ENCODE data around the gene EBLN1.

EBLN1 gene

DNA sequence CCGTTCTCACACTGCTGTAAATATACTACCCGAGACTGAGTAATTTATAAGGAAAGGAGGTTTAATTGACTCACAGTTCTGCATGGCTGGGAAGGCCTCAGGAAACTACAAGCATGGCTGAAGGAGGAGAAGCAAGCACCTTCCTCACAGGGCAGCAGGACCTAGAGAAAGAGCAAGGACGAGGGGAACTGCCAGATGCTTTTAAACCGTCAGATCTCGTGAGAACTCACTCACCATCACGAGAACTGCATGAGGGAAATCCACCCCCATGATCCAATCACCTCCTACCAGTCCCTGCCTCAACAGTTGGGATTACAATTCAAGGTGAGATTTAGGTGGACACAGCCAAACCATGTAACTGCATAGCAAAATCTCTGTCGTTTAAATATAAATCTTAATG lies at the start of gene EBLN1:
Gene EBLN1 (minus strand): TSS at position 174 of the 400 bp plus-strand sequence. CDS start 8,032 bp downstream, outside the sequence.
- in situ Hi-C loops (cut with HindIII; ENCODE audit: low sequenced_read_pairs) = no loop called here

DNA sequence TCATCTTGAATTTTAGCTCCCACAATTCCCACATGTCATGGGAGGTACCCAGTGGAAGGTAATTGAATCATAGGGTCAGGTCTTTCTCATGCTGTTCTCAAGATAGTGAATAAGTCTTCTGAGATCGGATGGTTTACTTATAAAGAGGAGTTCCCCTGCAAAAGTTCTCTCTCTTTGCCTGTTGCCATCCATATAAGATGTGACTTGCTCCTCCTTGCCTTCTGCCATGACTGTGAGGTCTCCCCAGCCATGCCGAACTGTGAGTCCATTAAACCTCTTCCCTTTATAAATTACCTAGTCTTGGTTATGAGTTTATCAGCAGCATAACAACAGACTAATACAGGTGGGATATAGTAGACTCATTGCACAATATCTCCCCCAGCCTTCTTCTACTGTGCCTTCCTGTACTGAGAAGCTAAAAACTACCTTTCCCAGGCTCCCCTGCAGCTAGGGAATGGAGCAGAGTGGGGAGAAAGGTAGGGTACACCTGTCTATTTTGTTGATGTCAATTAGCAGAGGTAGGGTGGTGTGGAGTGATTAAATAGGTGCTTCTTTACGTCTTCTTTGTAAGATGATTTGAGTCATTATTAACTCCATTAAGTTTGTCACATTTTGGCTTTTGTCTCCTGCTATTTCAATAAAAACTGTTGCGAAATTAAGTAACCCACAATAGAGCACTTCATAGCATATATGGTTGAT lies 48.2 kb upstream of the EBLN1 start:
- in situ Hi-C loops (cut with HindIII; ENCODE audit: low sequenced_read_pairs) = no loop called here

DNA sequence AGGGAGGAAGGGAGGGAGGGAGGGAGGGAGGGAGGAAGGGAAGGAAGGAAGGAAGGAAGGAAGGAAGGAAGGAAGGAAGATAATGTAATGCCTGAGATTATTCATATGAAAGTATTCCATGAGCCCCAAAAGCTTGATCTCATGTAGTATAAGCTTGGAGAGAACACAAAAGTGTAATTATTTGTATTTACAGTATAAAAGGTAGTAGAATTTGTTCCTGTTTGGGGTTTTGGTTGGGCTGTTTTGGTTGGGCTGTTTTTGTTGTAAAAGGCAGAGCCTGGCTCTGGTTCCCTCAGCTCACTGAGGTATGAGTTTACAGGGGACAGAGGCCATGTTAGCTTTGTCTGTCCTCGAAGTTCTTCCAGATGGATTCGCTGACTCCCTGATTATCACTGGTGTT lies 45.3 kb upstream of the EBLN1 start:
- in situ Hi-C loops (cut with HindIII; ENCODE audit: low sequenced_read_pairs) = no loop called here

DNA sequence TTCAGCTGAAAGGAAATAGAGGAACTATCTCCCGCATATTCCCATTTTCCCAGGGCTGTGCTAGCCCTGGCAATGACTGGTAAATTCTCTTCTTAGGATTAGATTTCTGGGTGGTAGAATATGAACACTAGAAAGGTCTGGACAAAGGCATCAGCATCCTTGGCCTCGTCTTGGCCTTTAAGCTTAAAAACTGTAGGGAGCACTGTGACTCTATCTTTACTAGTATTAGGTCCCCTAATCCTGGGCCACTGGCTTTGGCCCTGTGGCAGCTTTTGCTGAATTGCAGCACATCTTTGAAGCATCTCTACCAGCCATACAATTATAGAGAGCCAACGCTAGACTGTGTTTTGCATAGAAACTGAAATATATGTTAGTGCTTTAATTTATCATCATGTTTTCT lies 41.5 kb upstream of the EBLN1 start:
- in situ Hi-C loops (cut with HindIII; ENCODE audit: low sequenced_read_pairs) = no loop called here

DNA sequence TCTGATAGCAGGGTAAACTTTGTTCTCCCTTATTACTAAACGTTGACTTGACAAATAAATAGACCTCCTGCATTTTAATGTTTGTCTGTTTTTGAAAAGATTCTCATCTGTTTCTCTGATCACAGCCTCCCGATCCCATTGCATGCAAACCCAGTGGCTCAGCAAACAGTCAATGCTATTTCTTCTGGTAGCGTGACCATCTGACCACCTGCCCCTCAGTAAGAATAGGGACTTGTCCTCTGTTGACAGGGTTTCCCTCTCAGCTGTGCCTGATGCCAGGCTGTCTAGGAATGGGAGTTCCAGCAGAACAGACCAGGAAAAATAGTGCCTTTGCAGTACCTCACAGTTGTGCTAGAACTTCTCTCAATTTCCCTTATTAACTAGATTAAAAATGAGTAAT lies 40.7 kb upstream of the EBLN1 start:
- in situ Hi-C loops (cut with HindIII; ENCODE audit: low sequenced_read_pairs) = no loop called here

DNA sequence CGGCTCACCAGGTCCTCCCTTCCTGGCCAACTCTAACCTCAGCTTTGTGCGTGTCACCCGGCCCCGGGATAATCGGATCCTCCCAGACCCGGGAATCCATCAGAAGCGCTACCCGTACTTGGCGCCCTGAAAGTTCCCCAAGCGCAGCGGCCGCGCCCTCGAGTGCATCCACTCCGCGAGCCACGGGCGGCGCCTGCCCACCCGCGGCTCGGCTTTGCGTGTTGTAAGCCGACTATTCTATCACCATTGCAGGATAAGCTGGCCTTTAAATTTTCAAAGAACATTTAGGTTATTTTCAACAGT lies 35.7 kb upstream of the EBLN1 start:
- in situ Hi-C loops (cut with HindIII; ENCODE audit: low sequenced_read_pairs) = no loop called here

DNA sequence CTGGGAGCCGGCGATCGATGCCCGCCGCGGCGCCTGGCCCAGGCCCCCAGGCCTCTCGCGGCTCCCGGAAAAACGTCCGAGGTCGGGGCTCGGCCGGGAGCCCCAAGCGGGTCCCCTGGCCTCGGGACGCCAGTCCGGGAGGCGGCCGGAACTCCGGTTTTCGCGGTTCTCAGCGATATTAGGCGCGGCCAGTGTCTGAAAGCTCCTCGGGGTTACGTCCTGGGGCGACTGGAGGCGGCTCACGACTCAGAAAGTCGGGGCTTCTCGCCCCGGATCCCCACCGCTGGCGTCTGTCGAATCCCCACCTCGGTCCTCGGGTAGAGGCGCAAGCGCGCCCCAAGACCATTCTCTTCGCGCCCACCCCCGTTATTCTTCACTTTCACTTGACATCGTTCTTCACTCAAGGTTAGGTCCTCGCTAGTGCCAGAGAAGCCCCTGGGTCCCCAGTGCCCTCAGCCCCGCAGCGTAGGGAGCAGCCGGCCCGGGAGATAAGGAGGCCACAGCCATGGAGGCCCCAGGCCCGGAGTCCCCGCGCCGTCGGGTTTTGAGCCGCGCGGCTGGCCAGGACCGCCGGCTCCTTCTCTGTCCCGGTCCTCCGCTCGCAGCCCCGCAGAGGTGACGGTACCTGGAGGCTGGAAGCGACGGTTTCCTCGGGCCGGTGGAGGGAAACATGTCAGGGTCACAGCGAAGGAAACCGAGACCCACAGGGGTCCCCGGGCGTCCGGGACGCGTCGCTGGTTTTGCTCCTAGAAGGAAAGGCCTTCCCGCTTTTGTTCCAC lies 35.2 kb upstream of the EBLN1 start:
- in situ Hi-C loops (cut with HindIII; ENCODE audit: low sequenced_read_pairs) = no loop called here

DNA sequence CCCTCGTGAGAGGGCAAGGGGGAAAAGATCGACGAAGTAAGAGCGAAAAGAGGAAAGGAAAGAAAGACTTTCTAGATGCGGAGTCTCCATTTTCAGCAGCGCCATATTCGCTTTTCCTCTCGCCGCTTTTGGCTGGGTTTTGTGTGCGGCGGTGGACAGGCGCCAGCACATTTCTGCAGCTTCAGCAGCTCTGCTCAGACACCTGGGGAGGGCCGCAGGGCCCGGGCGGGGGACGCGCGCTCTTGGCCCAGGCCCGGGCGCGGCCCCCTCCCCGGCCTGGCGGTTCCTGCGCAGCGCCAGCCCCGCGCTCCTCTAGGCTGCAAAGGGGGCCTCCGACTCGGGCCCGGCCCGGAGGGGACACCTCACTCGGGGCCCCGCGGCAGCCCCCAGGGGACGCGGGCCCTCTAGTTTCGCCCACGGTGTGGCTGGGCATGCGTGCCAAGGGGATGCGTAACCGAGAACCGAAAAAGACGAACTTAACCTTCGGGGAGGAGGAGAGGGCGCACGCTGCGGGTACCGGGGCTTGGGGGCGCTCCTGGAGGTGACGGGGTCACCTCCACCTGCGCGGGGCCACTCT lies 34.5 kb upstream of the EBLN1 start:
- in situ Hi-C loops (cut with HindIII; ENCODE audit: low sequenced_read_pairs) = no loop called here

DNA sequence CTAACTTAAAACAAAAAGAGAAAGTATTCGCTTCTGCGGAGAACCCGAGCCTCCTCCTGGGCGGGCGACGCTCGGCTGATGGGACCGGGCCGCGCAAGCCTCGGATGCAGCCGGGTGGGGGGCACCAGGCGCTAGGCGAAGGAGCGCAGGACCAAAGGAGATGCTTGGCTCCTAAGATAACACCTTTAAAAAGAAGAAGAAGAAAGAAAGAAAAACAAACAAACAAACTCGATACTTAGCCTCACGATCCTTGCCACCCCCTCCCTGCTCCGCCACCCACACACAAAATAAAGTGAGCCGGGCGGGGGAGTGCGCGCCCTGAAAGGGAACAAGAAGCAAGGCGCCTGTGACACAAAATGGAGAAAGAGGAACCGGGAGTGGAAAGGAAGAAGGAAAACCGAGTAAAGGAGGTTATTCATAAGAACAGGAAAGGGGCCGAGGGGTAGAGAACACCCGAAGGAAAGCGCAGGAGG lies 34.0 kb upstream of the EBLN1 start:
- in situ Hi-C loops (cut with HindIII; ENCODE audit: low sequenced_read_pairs) = no loop called here

DNA sequence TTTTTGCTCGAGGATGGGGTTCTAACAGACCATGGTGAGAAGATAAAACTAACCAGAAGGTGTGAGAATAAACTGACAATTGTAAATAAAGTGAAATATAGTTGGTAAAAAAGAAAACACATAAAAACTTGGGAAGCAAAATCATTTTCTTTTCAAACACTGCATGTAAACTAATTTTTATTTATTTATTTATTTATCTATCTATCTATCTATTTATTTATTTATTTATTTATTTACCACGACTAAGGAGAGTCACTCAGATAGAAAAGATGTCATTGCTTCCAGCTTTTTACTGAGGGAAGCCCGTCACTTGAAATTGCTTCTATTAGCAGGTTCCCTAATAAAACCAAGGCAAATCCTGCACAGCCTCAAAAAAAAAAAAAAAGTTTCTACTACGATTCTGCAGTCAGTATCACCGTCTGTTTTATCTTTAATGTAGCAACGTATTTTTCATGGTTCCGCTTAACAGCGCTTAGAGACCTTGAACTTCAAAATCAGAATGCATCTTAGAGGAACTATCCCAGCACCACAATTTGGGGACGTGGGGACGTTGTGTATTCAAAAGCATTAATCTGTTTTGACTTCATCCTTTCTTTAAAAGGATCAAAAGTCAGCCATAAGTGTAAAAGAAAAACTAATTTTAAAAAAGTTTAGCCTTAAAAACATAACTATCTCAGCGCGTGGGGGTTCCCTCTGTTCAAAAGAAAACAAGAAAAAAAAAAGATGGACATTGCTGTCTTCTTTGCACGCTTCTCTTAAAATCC lies 33.3 kb upstream of the EBLN1 start:
- in situ Hi-C loops (cut with HindIII; ENCODE audit: low sequenced_read_pairs) = no loop called here

DNA sequence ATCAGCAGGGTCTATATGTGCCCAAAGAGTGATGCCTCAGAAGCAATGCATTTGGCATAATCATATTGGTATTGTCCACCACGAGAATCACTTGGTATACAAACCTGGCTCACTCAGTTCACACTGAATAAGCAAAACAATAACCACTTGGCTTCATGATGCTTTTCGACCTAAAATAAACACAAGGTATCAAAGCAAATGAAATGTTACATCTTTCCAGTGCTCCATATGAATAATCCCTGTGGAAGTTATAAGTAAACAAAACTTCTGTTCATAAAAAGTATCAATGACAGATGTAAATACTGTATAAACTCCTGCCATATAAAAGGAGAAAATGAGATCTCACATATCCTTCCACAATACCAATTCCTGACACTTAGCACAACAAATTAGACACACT lies 29.8 kb upstream of the EBLN1 start:
- in situ Hi-C loops (cut with HindIII; ENCODE audit: low sequenced_read_pairs) = no loop called here

DNA sequence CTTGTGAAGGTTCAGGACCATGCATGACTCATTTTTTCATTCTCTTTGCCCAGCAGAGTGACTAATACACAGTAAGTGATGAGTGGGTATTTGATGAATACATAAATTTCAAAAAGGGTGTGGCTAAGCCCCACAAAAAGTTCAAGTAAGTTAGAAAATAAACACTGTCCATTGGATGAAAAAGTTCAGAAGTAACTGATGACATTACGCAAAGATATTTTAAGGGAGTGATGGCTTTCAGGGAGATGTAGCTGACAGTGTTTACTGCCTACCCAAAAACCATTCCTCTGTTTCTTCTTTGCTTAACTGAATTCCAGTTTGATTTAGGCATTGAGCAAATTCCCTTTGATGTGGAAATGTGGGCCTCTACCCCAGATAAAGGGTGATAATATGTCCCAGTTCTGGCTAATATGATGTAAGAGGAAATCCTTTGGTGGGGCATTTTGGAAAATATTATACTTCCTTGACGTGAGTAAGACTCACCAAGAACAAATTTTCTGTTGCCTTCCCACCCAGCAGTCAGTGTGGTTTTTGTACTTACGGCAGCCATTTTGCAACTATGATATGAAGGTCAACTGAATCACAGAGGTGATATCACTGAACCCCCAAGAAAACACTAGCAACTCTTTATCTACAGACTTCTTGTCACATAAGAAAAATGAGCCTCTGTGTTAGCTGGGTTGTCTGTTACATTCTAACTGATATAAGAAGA lies 29.0 kb upstream of the EBLN1 start:
- in situ Hi-C loops (cut with HindIII; ENCODE audit: low sequenced_read_pairs) = no loop called here

DNA sequence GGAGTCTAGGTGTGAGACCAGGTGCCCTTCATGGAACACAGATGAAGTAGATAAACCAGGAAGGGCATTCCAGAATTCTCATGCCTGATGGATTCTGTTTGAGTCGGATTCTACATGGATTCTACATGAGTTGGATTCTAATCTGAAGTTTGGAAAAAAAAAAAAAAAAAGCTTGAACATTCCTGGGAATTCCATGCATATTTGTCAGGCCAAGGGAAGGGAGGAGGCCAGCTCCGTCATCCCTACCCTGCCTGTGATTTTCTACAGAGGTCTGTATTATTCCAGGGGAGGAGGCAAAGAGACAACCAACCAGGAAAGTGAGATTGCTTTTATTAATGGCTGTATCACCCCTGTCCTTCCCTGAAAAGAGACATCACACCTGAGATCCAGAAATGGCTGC lies 27.8 kb upstream of the EBLN1 start:
- in situ Hi-C loops (cut with HindIII; ENCODE audit: low sequenced_read_pairs) = no loop called here

DNA sequence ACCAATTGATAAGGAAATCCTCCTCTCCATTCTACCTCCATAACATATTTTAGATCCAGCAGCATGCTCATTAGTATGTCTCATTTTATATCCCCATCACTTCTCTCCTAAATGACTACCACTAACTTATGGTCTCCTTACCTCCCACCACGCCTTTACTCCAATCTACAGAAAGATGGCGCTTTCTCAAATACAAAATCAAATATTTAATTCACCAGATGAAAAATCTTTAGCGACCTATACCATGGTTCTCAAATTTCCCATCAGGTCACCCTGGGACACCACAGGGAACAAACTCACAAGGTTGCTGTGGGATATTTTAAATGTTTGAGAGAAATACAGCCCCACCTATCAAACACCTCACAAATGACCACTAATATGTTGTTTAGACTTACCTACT lies 27.0 kb upstream of the EBLN1 start:
- in situ Hi-C loops (cut with HindIII; ENCODE audit: low sequenced_read_pairs) = no loop called here

DNA sequence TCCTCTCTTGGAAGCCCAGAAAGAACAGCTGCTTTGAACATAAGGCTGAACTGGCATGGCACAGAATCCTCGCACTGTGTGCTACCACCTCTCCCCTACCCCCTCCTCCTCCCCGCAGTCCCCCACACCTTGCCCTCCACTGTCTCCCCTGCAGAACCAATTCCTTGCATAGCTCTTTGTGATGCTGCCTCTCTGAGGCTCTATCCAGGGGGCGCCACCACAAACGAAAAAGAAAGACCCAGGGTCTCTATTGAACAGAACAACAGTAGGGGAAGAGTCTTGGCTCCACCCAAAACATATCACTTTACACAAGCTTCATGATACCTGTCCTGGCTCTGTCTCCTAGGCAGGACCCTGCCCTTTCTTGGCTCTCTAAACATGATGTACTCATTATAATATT lies 26.2 kb upstream of the EBLN1 start:
- in situ Hi-C loops (cut with HindIII; ENCODE audit: low sequenced_read_pairs) = no loop called here

DNA sequence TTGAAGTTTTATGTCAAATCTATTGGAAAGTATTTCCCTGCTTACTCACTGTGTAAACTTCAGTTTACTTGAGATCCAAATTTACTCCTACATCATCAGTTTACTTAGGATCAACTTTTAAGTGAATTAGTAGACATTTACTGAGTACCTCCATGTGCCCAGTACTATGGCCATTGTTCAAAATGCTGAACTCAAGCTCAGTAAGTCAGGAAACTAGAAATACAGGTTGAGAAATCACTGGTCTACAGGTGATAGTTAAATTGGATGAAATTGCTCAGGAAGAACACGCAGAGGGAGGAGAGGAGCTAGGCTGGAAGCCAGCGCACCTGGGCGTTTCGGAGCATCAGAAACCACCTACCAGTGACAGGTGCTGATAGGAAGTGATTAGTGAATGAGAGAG lies 25.5 kb upstream of the EBLN1 start:
- in situ Hi-C loops (cut with HindIII; ENCODE audit: low sequenced_read_pairs) = no loop called here

DNA sequence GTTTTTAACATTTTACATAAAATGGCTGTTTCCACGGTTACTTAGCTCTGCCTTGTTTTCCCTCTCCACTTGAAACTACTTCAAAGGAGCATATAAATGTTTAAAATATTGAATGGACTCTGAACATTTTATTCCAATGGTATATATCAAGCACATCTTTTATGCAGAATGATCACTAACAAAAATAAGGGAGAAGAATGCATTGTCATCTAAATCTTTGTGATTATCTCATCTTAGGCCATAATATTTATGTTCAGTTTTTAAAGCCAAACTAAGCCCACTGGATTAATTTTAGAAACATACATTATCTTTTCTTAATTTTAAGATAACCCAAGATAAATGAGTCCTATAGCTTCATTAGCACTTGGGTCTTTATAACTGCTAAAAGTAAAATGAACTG lies 13.4 kb upstream of the EBLN1 start:
- in situ Hi-C loops (cut with HindIII; ENCODE audit: low sequenced_read_pairs) = no loop called here

DNA sequence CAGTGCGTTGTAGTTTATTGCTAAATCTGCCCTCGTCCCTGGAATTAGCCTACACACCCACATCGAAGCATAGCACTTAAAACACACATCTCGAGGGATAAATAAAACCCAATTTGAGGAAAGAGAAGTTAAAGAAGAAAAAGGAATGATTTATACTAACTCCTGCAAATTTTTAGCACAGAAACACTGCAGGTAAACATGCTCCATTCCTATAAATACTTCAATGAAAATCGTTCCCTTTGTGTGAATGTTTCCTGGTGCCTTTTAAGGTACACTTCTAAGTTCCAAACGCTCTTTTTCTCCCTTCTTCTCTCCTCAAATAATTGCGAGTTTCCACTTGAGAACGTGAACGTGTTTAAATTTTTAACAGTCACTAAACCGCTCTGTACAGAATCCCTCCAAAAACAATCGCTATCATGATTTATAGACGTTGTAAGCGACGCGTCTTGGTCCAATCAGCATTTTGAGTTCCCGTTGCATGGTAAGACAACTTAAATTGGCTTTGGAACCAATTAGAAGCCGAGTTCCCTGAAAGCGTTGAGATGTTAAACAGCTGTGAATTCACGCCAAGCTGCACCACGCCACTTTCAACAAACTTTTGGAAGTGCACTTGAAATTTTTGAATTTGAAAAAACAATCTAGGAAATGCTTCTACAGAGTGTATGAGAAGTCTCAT lies 12.5 kb upstream of the EBLN1 start:
- in situ Hi-C loops (cut with HindIII; ENCODE audit: low sequenced_read_pairs) = no loop called here

DNA sequence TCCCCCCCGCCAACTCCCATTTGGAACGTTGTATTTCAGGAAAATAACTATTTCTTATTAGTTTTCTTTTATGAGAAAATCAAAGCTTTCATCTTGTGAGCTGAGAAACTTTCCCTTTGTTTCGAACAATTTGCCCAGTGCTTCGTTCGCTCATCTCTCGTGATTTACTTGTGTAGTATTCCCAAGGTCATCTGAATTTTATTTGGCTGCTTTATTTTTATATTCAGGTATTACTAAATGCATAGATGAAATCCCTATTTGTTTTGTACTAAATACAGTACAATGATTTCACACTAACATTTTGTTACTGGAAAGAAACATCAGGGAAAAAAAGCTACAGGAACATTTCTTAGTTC lies 12.0 kb upstream of the EBLN1 start:
- in situ Hi-C loops (cut with HindIII; ENCODE audit: low sequenced_read_pairs) = no loop called here
